SU-DHL-6 (cell line): ENCODE measurements around the gene PLCB1.

Source experiments
- EZH2phosphoT487 ChIP-seq: fragments of 200-600 bp; sonication (generic), shearing (Covaris generic); conservative IDR thresholded peaks from 2 replicates; pipeline ENCODE4 v1.6.1; 2018; ENCODE audit warnings: mild to moderate bottlenecking, antibody characterized with exemption, low read length, moderate library complexity, mixed read lengths
- TF ChIP-seq, protein P1 (sequence below): fragments of 200-600 bp; sonication (generic); IDR thresholded peaks from one replicate; pipeline ENCODE4 v1.5.1; 2017; ENCODE audit warnings: antibody characterized with exemption, mild to moderate bottlenecking, low read length, moderate library complexity; ENCODE audit not compliant: insufficient read depth, poor library complexity, severe bottlenecking

- TF ChIP-seq, protein P1, sequence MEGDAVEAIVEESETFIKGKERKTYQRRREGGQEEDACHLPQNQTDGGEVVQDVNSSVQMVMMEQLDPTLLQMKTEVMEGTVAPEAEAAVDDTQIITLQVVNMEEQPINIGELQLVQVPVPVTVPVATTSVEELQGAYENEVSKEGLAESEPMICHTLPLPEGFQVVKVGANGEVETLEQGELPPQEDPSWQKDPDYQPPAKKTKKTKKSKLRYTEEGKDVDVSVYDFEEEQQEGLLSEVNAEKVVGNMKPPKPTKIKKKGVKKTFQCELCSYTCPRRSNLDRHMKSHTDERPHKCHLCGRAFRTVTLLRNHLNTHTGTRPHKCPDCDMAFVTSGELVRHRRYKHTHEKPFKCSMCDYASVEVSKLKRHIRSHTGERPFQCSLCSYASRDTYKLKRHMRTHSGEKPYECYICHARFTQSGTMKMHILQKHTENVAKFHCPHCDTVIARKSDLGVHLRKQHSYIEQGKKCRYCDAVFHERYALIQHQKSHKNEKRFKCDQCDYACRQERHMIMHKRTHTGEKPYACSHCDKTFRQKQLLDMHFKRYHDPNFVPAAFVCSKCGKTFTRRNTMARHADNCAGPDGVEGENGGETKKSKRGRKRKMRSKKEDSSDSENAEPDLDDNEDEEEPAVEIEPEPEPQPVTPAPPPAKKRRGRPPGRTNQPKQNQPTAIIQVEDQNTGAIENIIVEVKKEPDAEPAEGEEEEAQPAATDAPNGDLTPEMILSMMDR, result no peak
- no peak for TF ChIP-seq EZH2phosphoT487
Measured at GRCh38 chr20:8151372-8151771, 19.3 kb downstream of the PLCB1 start.
